ENCODE data around the gene DRP2.
A peak's percentile ranks its signal among the peaks of the same experiment; 100 is the strongest.

DRP2 gene

DNA sequence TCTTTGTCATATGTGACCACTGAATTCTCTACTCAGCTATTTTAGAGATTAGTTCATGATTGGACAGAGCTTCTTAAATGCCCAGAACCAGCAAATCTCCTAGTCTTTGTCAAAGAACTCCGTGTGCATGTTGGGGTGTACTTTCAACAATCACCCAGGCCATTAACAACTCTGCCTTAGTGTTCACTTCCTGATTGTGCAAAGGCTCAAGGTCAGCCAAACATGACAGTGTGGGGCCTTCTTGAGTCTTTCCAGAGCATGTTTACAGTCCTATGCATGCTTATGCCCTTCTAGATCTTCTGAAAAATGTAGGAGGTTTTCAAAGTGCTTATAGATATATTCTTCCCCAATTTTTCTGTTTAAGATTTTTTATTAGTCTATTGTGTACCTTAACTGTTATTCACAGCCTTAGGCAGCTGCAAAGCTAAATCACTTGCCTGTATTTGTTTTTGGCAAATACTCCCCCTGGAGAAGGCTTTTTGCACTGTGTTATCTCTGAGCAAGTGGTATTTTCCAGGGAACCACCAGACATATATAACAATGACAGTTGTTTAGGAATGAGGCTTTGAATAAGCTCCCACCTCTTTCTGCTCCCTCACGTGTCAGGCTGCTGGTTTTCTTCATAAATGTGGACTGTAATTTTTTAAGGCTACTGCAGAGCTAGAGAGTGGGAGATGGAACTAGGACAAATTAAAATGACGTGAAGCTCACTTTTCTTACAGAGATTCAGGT is 24.0 kb upstream of the DRP2 start:
- TF ChIP-seq, protein P1, sequence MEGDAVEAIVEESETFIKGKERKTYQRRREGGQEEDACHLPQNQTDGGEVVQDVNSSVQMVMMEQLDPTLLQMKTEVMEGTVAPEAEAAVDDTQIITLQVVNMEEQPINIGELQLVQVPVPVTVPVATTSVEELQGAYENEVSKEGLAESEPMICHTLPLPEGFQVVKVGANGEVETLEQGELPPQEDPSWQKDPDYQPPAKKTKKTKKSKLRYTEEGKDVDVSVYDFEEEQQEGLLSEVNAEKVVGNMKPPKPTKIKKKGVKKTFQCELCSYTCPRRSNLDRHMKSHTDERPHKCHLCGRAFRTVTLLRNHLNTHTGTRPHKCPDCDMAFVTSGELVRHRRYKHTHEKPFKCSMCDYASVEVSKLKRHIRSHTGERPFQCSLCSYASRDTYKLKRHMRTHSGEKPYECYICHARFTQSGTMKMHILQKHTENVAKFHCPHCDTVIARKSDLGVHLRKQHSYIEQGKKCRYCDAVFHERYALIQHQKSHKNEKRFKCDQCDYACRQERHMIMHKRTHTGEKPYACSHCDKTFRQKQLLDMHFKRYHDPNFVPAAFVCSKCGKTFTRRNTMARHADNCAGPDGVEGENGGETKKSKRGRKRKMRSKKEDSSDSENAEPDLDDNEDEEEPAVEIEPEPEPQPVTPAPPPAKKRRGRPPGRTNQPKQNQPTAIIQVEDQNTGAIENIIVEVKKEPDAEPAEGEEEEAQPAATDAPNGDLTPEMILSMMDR (IDR thresholded peaks at IDR 0.05; ENCODE audit: insufficient read depth, low read depth, low read length, missing control alignments): no peak
- DNase-seq (ENCODE audit: low read depth): no peak
- no peak overlapping the region for H3K4me3 ChIP-seq (ENCODE audit: low read depth, low read length)

DNA sequence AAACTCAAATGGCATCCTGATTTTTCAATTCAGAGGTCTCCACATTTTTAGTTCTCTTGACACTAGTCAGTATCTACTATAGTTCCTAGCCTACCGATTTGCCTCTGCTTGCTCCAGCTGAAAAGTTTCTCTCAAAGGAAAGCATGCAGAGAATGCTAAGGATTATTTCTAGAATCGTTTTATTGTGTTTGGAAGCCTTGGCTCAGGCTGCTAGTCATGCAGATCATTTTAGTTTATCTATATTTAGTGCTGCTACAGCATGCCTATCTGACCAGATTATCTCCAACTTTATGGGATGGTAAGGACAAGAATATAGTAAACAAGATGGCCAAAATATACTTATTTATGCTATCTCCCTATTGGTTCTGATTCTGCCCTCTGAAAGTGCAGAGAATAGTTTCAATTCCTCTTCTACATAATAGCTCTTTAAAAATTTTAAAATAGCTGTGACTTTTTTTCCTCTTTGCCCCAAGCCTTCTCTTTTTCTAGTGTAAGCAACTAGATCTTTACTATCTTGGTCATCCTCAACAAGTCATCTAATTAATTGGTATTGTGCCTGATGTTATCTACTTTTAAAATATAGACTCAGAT is 15.7 kb upstream of the DRP2 start:
- peak; percentile 1 for DNase-seq (ENCODE audit: low read depth)
- no peak overlapping the region for H3K4me3 ChIP-seq (ENCODE audit: low read depth, low read length)
- TF ChIP-seq, protein P1 (IDR thresholded peaks at IDR 0.05; ENCODE audit: insufficient read depth, low read depth, low read length, missing control alignments): no peak

DNA sequence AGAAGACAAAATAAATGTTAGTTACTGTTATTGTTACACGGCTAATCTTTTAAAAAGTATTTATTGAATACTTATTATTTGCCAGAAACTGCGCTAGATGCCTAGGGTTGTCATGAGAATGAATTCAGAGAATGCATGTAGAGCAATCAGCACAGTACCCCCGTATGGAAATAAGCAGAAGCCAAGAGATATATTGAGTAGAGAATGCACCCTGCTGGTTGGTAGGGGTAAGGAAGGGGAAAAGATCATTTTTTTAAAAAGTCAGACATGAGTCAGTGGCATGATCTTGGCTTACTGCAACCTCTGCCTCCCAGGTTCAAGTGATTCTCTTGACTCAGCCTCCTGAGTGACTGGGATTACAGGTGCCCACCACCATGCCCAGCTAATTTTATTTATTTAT is 13.1 kb upstream of the DRP2 start:
- TF ChIP-seq, protein P1 (IDR thresholded peaks at IDR 0.05; ENCODE audit: insufficient read depth, low read depth, low read length, missing control alignments): peak; percentile 34
- peak; percentile 43 for DNase-seq (ENCODE audit: low read depth)
- H3K4me3 ChIP-seq (ENCODE audit: low read depth, low read length): no peak overlapping the region

DNA sequence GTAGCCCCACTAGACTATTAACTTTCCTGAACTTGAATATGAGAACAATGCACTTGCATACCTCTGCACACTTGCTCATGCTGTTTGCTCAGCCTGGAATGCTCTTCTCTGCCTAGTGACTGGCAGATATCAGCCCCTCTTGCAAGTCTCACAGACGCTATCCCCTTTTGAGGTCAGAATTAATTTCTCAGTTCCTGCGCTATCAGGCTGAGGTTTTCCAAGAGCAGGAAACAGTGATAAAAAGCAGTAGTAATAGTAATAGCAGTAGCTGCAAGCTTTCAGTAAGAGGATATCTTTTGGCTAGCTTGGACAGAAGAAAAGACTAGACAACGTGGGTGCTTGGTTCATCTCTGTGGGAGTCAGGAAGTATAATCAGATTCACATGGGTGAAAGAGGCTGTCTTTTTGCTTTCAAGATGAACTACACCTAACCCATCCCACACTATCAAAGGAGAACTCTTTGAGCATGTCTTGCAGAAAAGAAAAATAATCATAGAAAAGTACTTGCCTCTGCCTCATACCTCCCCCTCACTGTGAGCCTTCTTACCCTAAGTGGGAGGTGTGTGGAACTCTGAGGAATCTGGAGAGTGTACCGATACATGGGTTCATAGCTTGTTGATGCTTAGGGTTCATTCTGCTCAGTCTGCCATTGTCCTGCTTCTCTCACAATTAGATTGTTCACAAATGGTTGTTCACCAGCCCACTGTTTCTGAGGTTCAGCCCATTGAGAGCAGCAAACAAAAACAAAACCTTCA is 11.3 kb upstream of the DRP2 start:
- DNase-seq (ENCODE audit: low read depth): peak; percentile 60
- TF ChIP-seq, protein P1 (IDR thresholded peaks at IDR 0.05; ENCODE audit: insufficient read depth, low read depth, low read length, missing control alignments): no peak
- H3K4me3 ChIP-seq (ENCODE audit: low read depth, low read length): no peak overlapping the region

DNA sequence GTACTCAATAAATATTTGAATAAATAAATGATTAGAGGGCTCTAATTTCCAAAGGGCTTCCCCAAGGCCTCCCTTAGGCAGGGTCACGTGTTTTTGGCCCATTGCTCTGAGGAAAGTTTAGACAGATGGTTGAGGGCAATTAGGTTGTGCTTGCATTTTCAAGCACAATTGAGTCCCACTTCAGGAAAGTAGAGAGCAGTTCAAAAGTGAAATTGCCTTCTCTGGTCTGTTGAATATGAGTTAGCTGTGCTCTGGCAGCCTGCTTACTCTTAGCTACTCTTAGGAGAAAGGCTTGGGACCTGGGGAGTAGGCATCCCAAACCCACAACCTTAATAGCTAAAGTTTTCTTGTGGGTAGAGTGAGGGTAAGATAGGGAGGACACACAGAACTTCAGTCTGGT is 9.0 kb upstream of the DRP2 start:
- DNase-seq (ENCODE audit: low read depth): no peak

DNA sequence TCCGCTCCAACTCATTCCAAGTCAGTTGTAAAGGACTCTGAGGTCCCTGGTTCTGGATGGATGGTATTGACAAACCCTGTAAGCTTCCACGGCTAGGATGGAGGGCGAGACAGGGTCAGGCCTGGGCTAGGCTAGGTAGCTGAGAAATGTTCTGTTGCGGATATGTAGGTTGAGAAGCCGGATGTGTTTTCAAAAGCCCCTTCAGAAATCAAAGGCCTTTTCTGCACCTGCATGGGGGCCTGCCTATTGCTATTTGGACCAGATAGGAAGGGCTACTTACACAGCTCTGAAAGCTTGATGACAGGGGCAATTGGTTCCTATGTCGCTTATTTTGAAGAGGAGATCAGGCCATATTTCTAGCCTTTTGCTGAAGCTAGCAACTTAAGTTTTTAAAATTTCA is 1.9 kb upstream of the DRP2 start:
- TF ChIP-seq, protein P1 (IDR thresholded peaks at IDR 0.05; ENCODE audit: insufficient read depth, low read depth, low read length, missing control alignments): no peak
- no peak for DNase-seq (ENCODE audit: low read depth)
- no peak overlapping the region for H3K4me3 ChIP-seq (ENCODE audit: low read depth, low read length)

More for the DNA sequence above, 9.0 kb upstream of the DRP2 start:
- no peak overlapping the region for H3K4me3 ChIP-seq (ENCODE audit: low read depth, low read length)
- TF ChIP-seq, protein P1 (IDR thresholded peaks at IDR 0.05; ENCODE audit: insufficient read depth, low read depth, low read length, missing control alignments): no peak
